Caco-2 (cell line): ENCODE measurements around the gene DLL4. TPM values are rescaled to one million over a fixed set of nuclear protein-coding genes. Genes with fewer than 3 reads are reported as not detected.

Experiments used
- BruUV-seq: library from RNA; stranded (reverse); fragments of 400-500 nt; replicated peaks from 2 replicates; lab custom pipeline; 2021; lab: Mats Ljungman, UMichigan
- CTCF ChIA-PET: fragments of 300-600 bp; sonication (Branson Sonifier 250); formaldehyde crosslinking; loops from one replicate; lab custom pipeline; 2022; ENCODE audit warnings: antibody characterized with exemption; lab: Charles Lee
- POLR2A ChIA-PET: fragments of 300-600 bp; sonication (Branson Sonifier 250); formaldehyde crosslinking; loops from one replicate; lab custom pipeline; 2022; ENCODE audit warnings: antibody characterized with exemption; lab: Charles Lee
- DNase-seq, 2 experiments: peaks; one replicate each; pipeline versions ENCODE4 v3.0.0 to v3.0.0-alpha.2; 2020 to 2022
- H3K27me3 ChIP-seq: replicated peaks from 2 replicates; pipeline ENCODE4 v1.6.0; 2011; ENCODE audit warnings: low read length; ENCODE audit not compliant: control insufficient read depth, insufficient read depth
- H3K36me3 ChIP-seq: 2 replicates; pipeline ENCODE4 v1.5.1; 2011; ENCODE audit warnings: low read length; ENCODE audit not compliant: control insufficient read depth, insufficient read depth
- H3K4me1 ChIP-seq: fragments of 250-450 bp; sonication (Bioruptor Pico); 2 replicates; pipeline ENCODE4 v1.5.1; 2020; ENCODE audit warnings: mild to moderate bottlenecking
- H3K4me3 ChIP-seq: 2 replicates; pipeline ENCODE4 v1.5.1; 2011; ENCODE audit warnings: low read depth, mild to moderate bottlenecking, control low read depth, low read length
- H3K9me3 ChIP-seq: fragments of 250-450 bp; sonication (Bioruptor Pico); 2 replicates; pipeline ENCODE4 v1.5.1; 2020; ENCODE audit warnings: mild to moderate bottlenecking, moderate library complexity
- H3K27ac Mint-ChIP-seq: one replicate; pipeline ENCODE4 v1.8.0; 2022; ENCODE audit warnings: mixed read lengths; ENCODE audit not compliant: unreplicated experiment
- H3K27me3 Mint-ChIP-seq: one replicate; pipeline ENCODE4 v1.8.0; 2022; ENCODE audit warnings: mixed read lengths; ENCODE audit not compliant: insufficient read depth, unreplicated experiment
- H3K36me3 Mint-ChIP-seq: one replicate; pipeline ENCODE4 v1.8.0; 2022; ENCODE audit warnings: mild to moderate bottlenecking, mixed read lengths; ENCODE audit not compliant: insufficient read depth, unreplicated experiment
- H3K4me1 Mint-ChIP-seq: one replicate; pipeline ENCODE4 v1.8.0; 2022; ENCODE audit warnings: low read depth, mixed read lengths; ENCODE audit not compliant: unreplicated experiment
- H3K4me3 Mint-ChIP-seq: one replicate; pipeline ENCODE4 v1.8.0; 2022; ENCODE audit warnings: mild to moderate bottlenecking, moderate library complexity, mixed read lengths; ENCODE audit not compliant: unreplicated experiment
- H3K9me3 Mint-ChIP-seq: one replicate; pipeline ENCODE4 v1.8.0; 2022; ENCODE audit warnings: mixed read lengths; ENCODE audit not compliant: unreplicated experiment
- CTCF ChIP-seq, 2 experiments: fragments of 200-600 bp in 1 of 2; IDR thresholded peaks; 1 replicate in 1 of 2; 2 replicates in 1 of 2; pipeline versions ENCODE4 v1.5.1 to v1.8.0; 2011 to 2022; ENCODE audit warnings: antibody characterized with exemption in 1 of 2, control low read depth in 1 of 2, inconsistent platforms in 1 of 2, low read depth in 1 of 2, low read length in 1 of 2, mild to moderate bottlenecking in 1 of 2, moderate library complexity in 1 of 2; ENCODE audit not compliant: insufficient read depth in 1 of 2, severe bottlenecking in 1 of 2, unreplicated experiment in 1 of 2
- intact Hi-C: fragments of 100-400 bp; cut with micrococcal nuclease; formaldehyde crosslinking; loops from one replicate; pipeline ENCODE4 v1.10.0; 2022; ENCODE audit not compliant: unreplicated experiment
- total RNA-seq: library from RNA; stranded (reverse); gene quantifications from 2 replicates; pipeline ENCODE4 v1.2.3, GENCODE V29; 2022

The DLL4 gene
- total RNA-seq, 1 experiment from 2014 or later: 3.4 TPM

DNA sequence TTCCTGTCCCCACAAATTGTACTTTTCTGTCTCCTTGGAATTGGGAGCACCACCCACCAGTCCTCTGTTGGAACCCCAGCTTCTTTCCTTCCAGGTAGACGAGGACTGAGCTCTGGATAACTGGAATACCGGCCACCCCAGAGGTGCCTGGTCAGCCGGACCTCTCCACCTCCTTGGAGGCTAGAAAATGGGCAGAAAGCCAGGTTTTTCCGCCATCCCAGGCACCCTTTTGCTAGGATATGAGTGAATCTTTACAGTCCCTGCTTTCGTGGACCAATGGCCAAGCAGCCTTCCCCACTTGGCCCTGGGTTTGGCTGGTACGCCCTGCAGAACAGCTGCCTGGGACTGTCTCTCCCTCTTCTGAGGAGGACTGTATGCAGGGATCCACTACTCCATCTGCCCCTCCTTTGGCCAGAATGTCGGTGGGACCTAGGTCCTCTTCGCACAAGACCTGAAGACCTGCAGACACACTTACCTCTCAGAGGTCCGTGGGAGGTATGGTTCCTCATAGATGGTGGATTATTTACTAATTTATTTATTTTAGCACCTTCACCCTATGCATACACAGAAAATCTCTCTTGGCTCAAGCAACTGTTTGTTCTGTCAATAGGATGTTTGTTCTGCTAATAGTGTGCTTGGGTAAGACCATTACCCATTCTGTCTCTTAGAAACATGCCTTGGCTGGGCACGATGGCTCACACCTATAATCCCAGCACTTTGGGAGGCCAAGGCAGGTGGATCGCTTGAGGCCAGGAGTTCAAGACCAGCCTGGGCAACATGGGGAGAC is 15.6 kb downstream of the DLL4 start:
- Histone ChIP-seq H3K4me1 (peaks cover 12% of the 10 kb centered on the region), H3K9me3 (no peaks in the 10 kb centered on the region), H3K4me3 (no peak overlapping the region), H3K36me3 (no peaks in the 10 kb centered on the region), H3K27me3 (no peaks in the 10 kb centered on the region)
- ChIA-PET POLR2A (no interaction called here), CTCF (interaction anchor here (0.9 kb wide), 1 partner anchor 14 kb away, joined by 3 read pairs; no protein-coding TSS in a partner anchor)
- no TSS peak for BruUV-seq
- no peak for DNase-seq
- Mint-ChIP-seq H3K4me1 (no peaks in the 10 kb centered on the region), H3K4me3 (no peak overlapping the region), H3K9me3 (no peaks in the 10 kb centered on the region), H3K27ac (no peak overlapping the region), H3K36me3 (peaks cover 5% of the 10 kb centered on the region), H3K27me3 (no peaks in the 10 kb centered on the region)
- intact Hi-C loops: loop anchor here (5.0 kb wide), 1 partner anchor 37 kb away; no protein-coding TSS in a partner anchor
- TF ChIP-seq CTCF (IDR thresholded peaks at IDR 0.05; ENCODE audit: insufficient read depth in 1 of 2, low read depth in 1 of 2, low read length in 1 of 2, severe bottlenecking in 1 of 2, unreplicated experiment in 1 of 2): no peak

- no peak overlapping the region for H3K4me3 ChIP-seq
- peaks cover 6% of the 10 kb centered on the region for H3K4me1 Mint-ChIP-seq
- no peaks in the 10 kb centered on the region for H3K4me1 ChIP-seq
- intact Hi-C loops: no loop called here
- no peaks in the 10 kb centered on the region for H3K9me3 Mint-ChIP-seq
- POLR2A ChIA-PET: no interaction called here
- CTCF ChIA-PET: interaction anchor here (1.4 to 1.6 kb wide), 2 partner anchors 9 to 18 kb away, joined by 4 read pairs; no protein-coding TSS in a partner anchor
- H3K27me3 Mint-ChIP-seq: no peaks in the 10 kb centered on the region
- H3K4me3 Mint-ChIP-seq: no peak overlapping the region
- no peak for DNase-seq
- H3K36me3 Mint-ChIP-seq: peaks cover 19% of the 10 kb centered on the region
- H3K9me3 ChIP-seq: no peaks in the 10 kb centered on the region
- BruUV-seq: no TSS peak
- no peaks in the 10 kb centered on the region for H3K36me3 ChIP-seq
- no peak for TF ChIP-seq CTCF (IDR thresholded peaks at IDR 0.05; ENCODE audit: insufficient read depth in 1 of 2, low read depth in 1 of 2, low read length in 1 of 2, severe bottlenecking in 1 of 2, unreplicated experiment in 1 of 2)
- H3K27ac Mint-ChIP-seq: no peak overlapping the region
- H3K27me3 ChIP-seq: no peaks in the 10 kb centered on the region
These were observed 19.8 kb downstream of the DLL4 start for GRCh38 chr15:40948706-40949473.

DNA sequence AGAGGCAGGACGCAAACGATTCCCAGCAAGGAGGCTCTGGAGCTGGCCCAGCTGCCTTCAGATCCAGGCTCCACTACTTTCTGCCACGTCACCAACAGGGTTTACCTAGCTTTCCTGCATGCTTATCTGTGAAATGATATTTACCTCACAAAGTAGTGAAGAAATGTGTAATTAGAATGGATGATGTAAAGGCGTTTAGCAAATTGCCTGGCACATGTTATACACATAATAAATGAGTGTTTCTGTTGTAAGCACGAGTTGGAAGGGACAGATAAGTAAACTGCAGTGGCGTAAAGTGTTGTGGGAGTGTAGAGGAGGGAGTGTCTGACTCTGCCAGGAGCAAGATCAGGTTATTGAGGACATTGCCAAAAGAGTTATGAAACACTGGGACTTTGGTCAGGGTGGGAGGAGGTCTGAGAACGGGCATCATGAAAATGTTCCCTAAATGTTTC is 20.6 kb downstream of the DLL4 start:
- no peaks in the 10 kb centered on the region for H3K9me3 Mint-ChIP-seq
- ChIA-PET CTCF (interaction anchor here (1.4 to 1.6 kb wide), 2 partner anchors 10 to 19 kb away, joined by 4 read pairs; no protein-coding TSS in a partner anchor), POLR2A (no interaction called here)
- no peaks in the 10 kb centered on the region for H3K4me1 ChIP-seq
- H3K4me1 Mint-ChIP-seq: peaks cover 6% of the 10 kb centered on the region
- peaks cover 28% of the 10 kb centered on the region for H3K36me3 Mint-ChIP-seq
- no peak overlapping the region for H3K4me3 Mint-ChIP-seq
- no peak overlapping the region for H3K27ac Mint-ChIP-seq
- no peak for TF ChIP-seq CTCF (IDR thresholded peaks at IDR 0.05; ENCODE audit: insufficient read depth in 1 of 2, low read depth in 1 of 2, low read length in 1 of 2, severe bottlenecking in 1 of 2, unreplicated experiment in 1 of 2)
- no peak for DNase-seq
- no peaks in the 10 kb centered on the region for H3K27me3 Mint-ChIP-seq
- H3K9me3 ChIP-seq: no peaks in the 10 kb centered on the region
- no TSS peak for BruUV-seq
- intact Hi-C loops: loop anchor here (5.0 kb wide), 1 partner anchor 53 kb away; no protein-coding TSS in a partner anchor
- H3K4me3 ChIP-seq: no peak overlapping the region
- no peaks in the 10 kb centered on the region for H3K36me3 ChIP-seq
- H3K27me3 ChIP-seq: no peaks in the 10 kb centered on the region
